ENCODE results near the gene PRKCE.

Gene PRKCE

GRCh38 chr2:45651415-45652089 lies at the start of gene PRKCE:
Gene PRKCE (plus strand): TSS chr2:45651675.
- no peak for DNase-seq

DNA sequence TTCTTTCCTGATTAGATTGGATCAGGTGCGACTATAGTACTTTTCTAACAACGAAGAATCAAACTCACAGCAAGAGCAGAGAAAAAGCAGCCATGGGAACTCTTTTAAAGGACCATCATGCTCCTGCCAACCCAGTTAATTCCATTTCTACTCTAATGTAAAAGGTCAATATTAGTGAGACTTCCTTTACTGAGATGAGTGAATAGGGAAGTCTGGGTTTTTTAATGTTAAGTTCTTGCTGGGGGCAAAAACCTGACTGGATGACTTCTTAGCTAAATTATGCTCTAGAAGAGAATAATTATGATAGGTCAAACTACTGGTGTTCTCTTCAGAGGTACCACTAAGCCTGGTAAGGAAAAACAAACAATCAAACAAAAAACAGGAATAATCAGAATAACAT lies 48.9 kb upstream of the PRKCE start:
- DNase-seq = no peak

GRCh38 chr2:45605116-45605515 lies 46.4 kb upstream of the PRKCE start:
- no peak for DNase-seq

GRCh38 chr2:45606796-45607195 lies 44.7 kb upstream of the PRKCE start:
- DNase-seq = no peak

GRCh38 chr2:45607701-45608100 lies 43.8 kb upstream of the PRKCE start:
- no peak for DNase-seq

- peak; percentile 58 for DNase-seq
These were observed 41.0 kb upstream of the PRKCE start for GRCh38 chr2:45610281-45611019.

- peak; percentile 75 for DNase-seq
These were observed 40.2 kb upstream of the PRKCE start, which contains the start of gene SRBD1 for GRCh38 chr2:45611020-45611859. Gene SRBD1 (minus strand): TSS chr2:45611267. CDS start chr2:45605441, 5,826 bp downstream.

DNA sequence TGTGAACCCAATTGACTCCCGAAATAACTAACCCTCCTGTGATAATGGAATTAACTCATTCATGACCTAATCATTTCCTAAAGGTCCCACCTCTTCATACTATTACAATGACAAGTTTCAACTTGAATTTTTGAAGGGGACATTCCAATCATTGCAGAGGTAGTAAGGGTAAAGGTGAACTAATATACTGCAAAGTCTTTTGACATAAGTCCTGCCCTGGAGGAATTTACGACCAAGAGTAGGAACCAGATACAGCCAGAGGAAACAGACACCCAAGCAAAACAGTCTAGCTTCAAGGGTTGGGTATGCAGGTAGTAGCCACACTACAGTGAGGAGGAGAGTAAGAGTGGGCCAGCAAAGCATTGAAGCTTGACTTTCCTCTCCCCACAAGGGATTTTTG lies 39.2 kb upstream of the PRKCE start:
- DNase-seq = no peak

DNA sequence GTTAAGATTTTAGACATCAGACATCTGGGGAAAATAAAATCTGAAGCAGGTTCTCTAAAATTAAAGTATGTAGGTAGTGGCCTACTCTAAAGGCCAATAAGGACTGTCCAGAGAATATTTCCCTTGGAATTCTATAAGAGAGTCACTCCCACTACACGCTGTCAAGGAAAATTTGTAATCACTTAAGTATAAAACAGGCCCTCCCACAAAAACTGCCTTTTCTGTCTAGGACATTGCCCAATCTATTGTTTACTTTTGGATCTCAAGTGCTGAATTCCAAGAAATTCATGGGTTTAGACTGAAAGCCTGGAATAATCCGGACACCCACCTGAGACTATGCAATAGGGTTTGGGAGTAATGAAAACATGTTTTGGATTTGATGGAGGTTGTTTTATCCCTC lies 38.7 kb upstream of the PRKCE start:
- DNase-seq = no peak

DNA sequence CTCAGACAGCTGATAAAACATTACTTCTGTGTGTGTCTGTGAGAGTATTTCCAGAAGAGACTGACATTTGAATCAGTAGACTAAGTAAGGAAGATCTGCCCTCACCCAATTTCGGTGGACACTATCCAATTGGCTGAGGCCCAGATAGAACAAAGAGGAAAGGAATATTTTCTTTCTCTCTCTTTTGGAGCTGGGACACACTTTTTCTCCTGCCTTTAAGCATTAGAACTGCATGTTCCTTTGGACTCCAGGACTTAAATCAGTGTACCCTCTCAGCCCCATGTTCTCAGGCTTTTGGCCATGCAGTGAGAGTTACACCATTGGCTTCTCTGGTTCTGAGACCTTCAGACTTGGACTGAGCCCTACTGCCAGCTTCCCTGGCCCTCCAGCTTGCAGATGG lies 37.1 kb upstream of the PRKCE start:
- no peak for DNase-seq

- no peak for DNase-seq
These were observed 36.5 kb upstream of the PRKCE start for GRCh38 chr2:45614871-45615415.

GRCh38 chr2:45616658-45617411 lies 34.6 kb upstream of the PRKCE start:
- no peak for DNase-seq

DNA sequence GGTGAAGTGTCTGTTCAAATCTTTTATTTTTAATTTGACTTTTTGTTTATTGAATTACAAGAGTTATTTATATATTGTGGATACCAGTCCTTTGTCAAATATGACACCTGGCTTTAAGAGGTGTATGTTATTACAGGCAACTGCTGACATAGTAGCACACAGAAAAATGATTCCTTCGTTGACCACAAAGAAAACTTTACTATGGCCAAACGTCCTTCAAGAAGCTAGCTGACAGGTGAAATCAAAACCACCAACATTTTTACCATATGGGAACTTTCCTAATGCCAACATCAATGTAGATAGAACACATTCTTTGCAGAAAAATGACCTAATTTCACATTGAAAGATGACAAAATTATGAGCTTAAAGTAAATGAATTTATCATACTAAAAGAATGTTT lies 34.0 kb upstream of the PRKCE start:
- DNase-seq = no peak

GRCh38 chr2:45622336-45623075 lies 29.0 kb upstream of the PRKCE start:
- no peak for DNase-seq

- no peak for DNase-seq
These were observed 28.4 kb upstream of the PRKCE start for GRCh38 chr2:45623098-45623497.

DNA sequence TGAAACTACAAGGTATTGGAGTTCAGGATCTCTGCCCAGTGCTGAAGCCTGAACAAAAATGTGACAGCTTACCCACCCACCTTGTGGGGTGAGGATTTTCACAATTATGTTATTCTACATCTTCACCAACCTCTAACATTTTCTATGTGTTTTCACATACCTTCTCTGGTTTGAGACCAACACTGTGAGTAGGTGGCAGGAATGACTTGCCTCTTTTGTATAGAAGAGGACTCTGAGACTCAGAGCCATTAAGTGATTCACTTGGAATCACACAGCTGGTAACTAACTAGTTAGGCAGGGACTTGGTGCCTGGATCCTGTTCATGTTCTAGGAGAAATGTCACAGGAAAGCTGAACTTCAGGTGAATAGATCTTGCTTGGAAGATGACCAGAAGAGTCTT lies 25.7 kb upstream of the PRKCE start:
- no peak for DNase-seq

- no peak for DNase-seq
These were observed 24.9 kb upstream of the PRKCE start for GRCh38 chr2:45626387-45627221.

DNA sequence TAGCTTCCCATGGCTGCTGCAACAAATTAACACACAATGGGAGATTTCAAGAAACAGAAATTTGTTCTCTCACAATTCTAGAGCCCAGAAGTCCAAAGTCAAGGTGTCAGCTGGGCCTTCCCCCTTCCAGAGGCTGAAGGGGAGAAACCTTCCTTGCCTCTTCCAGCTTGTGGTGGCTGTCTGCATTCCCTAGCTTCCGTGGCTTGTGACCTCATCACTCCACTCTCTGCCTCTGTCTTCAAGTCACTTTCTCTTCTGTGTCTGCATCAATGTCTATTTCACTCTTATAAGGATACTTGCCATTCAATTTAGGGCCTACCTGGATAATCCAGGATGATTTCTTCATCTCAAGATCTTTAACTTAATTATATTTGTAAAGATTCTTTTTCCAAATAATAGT lies 23.6 kb upstream of the PRKCE start:
- DNase-seq = no peak

- no peak for DNase-seq
These were observed 21.5 kb upstream of the PRKCE start for GRCh38 chr2:45629971-45630370.

DNA sequence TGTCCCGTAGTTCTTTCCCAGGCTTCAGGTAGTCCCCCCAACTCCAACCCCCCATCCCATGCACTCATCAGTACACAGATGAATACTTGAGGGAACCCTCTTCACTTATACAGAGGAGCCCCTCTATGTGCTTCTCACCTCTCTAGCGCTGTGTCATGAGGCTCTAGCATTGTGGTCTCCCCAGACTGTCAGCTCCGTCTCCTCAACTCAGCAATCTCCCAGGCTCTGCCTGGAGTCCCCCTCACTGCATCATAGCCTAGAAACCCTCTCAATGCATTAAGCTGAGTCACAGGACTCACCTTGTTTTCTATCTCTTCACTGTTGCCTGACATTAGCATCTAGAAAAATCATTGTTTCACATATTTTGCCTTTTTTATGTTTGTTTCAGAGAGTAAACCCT lies 20.2 kb upstream of the PRKCE start:
- no peak for DNase-seq

DNA sequence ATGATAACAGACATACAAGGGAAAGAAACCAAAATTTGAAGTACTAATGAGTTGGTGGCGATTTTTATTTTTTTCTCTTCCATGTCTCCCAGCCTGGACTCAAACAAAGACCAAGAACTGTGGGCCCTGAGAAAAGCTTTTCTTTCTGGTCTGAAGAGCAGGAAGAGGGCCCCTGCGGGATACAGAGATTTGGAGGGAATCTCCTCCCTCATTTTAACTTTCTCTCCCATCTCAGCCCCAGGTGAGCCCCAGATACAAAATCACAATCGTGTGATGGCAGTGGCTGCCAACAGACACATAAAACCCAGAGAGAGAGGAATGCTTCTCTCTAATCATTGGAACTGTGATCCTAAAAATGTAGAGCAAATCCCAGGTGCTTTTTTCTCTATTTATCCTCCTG lies 19.5 kb upstream of the PRKCE start:
- DNase-seq = no peak

All from GF-D8 (cell line).